Measurements from ENCODE around the gene MOB3B.

DNA sequence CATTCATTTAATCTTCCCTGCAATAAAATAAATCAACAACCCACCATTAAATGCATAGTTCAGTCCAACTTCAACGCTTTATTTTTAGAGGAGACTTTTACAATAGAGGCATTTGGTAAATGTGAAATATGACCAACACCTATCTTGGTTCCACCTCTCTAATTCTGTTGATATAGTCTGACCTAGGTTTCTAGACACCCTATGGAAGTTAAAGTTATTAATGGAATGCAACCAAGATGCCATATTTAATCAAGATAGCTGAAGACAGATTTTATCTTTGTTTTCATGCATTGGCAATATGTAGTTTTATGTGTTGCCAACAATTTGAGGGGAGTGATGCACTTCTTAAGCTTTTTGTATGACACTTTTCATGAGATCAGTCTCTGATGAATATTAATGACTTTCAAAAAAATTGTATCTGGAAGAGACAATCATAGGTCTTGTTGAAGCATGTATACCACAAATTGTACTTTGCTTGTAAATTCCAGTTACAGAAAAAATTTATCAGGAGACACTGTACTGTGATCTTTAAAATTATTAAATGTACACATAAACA, 107.3 kb downstream of the MOB3B start:
- TF ChIP-seq, protein P1, sequence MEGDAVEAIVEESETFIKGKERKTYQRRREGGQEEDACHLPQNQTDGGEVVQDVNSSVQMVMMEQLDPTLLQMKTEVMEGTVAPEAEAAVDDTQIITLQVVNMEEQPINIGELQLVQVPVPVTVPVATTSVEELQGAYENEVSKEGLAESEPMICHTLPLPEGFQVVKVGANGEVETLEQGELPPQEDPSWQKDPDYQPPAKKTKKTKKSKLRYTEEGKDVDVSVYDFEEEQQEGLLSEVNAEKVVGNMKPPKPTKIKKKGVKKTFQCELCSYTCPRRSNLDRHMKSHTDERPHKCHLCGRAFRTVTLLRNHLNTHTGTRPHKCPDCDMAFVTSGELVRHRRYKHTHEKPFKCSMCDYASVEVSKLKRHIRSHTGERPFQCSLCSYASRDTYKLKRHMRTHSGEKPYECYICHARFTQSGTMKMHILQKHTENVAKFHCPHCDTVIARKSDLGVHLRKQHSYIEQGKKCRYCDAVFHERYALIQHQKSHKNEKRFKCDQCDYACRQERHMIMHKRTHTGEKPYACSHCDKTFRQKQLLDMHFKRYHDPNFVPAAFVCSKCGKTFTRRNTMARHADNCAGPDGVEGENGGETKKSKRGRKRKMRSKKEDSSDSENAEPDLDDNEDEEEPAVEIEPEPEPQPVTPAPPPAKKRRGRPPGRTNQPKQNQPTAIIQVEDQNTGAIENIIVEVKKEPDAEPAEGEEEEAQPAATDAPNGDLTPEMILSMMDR (IDR thresholded peaks at IDR 0.05): no peak
- TF ChIP-seq POLR2A (IDR thresholded peaks at IDR 0.05): no peak
- TF ChIP-seq POLR2AphosphoS5 (IDR thresholded peaks at IDR 0.05): no peak
